ENCODE data around the gene ZNF385A.
"Not testable (repeated sequence)": the region's sequence is repeated elsewhere in the genome, so short reads cannot be mapped to it uniquely, and the experiment has no call there.

ZNF385A gene

DNA sequence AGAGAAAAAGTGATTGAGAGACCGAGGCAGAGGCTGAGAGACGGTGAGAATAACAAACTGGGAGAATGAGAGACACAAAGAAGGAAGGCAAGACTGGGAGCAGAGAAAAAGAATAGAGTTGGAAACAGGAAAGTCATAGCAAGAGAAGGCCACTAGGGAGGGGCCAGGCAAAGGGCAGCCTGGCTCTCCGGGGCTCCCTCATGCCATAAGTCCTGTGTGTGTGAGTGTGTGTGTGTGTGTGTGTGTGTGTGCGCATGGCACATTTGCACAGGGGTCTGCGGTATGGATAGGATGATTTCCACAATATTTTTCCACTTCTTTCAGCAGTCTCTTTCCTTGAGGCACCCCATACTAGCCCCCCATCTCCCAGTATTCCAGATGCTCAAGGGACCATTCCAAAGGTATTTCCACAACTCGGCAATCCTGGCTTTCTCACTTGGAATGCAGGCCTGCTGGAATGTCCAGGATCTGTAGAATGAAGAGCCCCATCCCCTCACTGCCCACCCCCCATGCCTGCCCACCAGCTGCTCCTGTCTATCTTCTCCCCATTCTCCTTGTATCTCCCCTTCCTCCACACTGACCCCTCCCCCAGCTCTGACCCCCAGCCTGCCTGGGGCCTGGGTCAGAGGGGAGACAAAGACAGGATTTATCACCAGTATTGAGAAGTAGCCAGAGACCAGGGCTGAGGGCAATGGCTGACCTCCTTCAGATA is 29.3 kb downstream of the ZNF385A start:
- DNase-seq (ENCODE audit: low spot score) = peak; percentile 60

DNA sequence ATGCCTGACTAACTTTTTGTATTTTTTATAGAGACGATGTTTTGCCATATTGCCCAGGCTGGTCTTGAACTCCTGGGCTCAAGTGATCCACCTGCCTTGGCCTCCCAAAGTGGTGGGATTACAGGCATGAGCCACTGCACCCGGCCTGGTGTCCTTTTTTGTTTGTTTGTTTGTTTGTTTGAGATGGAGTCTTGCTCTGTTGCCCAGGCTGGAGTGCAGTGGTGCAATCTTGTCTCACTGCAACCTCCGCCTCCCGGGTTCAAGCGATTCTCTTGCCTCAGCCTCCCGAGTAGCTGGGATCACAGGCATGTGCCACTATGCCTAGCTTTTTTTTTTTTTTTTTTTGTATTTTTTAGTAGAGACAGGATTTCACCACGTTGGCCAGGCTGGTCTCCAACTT is 30.3 kb downstream of the ZNF385A start:
- DNase-seq (ENCODE audit: low spot score) = not testable (repeated sequence)

DNA sequence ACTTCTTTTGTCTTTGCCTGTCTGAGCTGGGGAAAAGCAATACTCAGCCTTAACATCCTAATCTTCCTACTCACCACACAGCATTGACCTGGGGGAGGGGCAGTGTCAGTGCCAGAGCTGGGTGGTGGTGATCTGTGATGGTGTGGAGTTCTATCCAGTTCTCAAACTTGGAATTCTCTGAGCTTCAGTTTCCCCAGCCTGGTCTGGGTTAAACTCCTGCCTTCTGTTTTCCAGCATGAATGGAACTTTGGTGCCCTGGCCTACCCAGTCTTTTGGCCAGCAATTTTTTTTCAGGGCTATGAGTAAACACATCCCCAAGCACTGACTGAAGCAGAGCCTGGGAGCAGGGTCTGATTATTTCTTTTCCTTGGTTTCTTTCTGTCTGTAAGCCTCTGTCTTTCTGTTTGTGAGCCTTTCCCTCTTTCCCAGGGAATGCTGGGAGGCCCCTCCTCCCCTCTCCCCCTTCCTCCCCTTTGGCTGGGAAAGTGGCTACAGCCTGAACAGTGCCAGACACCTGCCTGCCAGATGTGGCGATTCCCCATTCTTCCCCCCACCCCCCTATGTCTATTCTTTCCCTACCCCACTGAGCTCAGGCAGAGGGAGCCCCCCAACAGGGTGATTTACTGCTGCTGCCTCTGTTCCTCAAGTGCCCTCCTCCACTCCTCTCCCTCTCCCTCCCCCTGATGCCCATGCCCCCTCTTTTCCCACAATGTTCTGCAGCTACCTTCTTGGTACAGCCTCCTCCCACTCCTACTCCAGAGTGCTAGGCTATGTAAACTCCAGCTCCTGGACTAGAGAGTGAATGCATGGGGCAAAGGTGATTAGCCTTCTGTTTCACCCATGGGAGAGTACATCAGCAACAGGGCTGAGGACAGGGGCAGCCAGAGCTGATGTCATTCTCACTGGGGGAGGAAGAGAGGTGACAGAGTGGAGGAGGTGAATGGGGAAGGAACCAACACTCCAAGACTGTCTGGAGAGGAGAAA is 31.4 kb downstream of the ZNF385A start:
- peak; percentile 63 for DNase-seq (ENCODE audit: low spot score)

DNA sequence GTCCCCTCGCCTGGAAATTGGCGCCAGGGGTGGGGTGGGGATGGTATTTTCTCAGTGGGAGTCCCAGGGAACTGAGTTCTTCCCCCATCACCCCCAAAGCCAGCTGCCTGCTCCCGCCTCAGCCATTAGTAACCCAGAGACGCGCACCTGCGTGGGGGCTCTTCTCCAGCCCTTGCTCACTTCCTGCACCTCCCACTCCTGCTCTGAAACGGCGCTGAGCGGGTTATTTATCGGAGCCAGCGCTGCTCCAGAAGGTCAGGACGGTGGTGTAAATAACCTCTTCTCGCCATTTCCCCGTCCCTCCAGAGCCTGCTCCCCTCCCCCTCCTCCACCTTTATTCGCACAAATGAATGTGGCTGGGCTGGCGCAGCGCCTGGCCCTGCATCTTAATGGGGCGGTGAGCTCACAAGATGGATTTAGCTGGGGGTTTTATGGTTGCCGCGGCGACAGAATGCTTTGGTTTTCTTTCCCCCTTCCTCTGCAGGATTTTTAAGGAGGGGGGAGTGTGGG is 32.5 kb downstream of the ZNF385A start:
- DNase-seq (ENCODE audit: low spot score) = peak; percentile 90

DNA sequence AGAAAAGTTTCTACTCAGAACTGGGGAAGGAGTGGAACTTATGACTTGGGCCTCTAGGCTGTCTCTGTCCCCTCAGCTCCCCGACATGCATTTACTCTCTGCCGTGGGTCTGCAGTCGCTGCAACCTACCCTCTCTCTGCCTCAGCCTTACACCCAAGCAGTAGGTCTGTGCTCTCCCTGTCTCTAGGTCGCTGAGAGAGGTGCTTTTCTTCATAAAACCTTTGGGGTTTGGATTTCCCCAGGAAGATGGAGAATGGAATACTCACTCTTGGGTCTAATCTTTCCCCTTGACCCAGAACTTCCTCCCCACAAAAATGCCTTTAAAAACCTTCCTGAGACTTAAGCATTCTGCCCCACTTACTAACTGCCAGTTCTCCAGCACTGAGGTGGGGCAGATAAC is 33.2 kb downstream of the ZNF385A start:
- peak; percentile 42 for DNase-seq (ENCODE audit: low spot score)

DNA sequence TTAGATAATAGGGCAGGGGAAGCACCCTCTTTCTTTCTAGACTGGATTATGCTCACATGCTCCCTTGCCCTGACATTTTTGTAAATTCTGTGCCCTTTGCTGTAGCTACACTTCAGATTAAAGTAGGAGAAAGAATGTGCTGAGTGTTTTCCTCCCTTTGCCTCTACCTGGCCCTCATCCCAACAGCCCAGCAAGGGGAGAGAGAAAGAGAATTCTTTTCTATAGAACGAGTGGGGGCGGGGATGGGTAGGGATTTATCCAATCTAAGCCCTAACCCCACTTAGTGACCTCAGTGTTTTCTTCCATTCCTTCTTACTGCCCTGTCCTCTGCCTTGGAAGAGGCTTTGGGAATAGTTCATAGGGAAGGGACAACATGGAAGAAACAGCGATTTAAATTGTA is 33.8 kb downstream of the ZNF385A start:
- DNase-seq (ENCODE audit: low spot score) = peak; percentile 25

DNA sequence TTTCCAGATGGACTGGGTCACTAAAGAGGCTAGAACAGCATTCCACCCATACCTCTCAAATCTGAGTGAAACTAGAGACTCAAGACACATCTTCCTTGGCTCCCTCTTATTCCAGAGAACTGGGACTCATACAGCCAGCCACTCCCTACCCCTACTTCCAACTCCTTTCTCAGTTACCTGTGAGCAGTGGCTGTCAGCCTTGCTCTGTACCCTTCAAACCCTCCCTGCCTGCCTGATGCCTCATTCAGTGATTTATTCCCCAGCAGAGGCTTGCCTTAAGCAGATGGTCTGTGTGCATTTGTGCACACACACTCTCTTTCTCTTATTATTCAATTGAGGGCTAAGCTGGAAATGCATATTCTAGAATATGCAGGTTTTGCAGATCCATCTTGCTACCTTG is 34.9 kb downstream of the ZNF385A start:
- no peak for DNase-seq (ENCODE audit: low spot score)

DNA sequence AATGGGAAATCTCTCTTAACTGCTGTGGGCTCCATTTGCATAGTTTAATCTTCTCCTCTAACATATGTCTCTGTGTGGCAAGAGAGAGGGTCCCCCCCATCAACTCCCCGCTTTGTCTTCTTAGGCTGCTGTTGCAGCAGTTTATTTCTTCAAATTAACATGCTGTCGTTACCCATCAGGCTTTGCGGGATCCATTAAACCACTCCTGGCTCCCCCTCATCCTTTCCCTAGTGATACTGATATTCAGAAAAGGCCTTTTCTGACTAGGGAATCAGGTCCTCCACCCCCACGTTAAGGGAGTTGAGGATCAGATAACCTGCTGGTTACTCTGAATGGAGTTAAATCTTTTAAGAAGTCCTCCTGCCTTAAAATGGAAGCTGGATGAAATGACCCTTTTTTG is 35.5 kb downstream of the ZNF385A start:
- no peak for DNase-seq (ENCODE audit: low spot score)

DNA sequence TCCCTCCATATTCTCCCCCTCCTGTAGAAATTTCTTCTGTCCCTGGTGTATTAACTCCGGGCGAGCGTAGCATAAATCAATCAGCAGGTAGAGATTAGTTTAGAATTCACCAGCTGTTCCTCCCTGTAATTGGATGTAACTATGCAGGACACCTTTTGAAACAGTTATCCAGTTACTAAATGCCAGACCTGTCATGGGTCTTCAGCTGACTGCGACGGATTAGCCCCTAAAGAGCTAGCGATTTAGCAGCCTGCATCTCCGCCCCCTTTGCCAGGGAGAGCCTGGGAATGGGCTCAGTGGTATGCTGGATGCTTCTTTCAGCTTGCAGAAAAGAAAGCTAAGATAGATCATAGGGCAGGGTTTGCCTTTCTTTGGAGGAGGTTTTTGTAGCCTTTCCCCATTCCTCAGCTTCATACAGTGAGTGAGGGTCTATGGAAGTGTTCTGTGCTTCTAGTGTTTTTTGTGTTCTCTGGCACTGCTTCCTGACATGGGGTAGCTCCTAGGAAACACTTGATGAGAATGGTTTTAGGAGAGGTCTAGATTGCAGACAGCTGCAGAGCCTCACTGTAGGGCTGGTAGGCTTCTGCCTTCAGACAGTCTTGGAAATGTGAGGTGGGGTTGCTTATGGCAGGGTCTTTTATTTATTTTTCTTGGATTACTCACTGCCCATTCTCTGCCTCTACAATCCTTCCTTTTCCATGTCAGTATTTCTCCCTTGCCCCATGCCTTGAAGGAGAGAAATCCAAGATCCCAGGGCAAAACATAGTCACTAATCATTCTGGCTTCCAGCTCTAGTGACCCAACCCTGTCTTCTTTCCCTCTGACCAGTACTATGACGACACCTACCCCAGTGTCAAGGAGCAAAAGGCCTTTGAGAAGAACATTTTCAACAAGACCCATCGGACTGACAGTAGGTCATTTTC is 42.9 kb downstream of the ZNF385A start:
- DNase-seq (ENCODE audit: low spot score) = peak; percentile 56

DNA sequence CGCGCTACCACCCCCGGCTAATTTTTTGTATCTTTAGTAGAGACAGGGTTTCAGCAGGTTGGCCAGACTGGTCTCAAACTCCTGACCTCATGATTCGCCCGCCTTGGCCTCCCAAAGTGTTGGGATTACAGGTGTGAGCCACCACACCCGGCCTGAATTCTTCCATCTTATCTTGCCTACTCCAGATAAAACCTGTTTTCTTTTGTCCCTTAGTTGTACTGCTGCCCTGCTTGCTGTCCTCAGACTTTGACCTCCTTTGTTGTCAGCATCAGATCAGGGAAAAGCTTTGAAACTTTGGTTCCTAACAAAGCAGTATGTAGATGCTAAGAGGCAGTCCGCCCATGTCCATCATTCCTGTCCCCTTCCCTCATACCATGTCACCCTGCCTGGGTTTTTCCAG is 43.7 kb downstream of the ZNF385A start:
- no peak for DNase-seq (ENCODE audit: low spot score)

DNA sequence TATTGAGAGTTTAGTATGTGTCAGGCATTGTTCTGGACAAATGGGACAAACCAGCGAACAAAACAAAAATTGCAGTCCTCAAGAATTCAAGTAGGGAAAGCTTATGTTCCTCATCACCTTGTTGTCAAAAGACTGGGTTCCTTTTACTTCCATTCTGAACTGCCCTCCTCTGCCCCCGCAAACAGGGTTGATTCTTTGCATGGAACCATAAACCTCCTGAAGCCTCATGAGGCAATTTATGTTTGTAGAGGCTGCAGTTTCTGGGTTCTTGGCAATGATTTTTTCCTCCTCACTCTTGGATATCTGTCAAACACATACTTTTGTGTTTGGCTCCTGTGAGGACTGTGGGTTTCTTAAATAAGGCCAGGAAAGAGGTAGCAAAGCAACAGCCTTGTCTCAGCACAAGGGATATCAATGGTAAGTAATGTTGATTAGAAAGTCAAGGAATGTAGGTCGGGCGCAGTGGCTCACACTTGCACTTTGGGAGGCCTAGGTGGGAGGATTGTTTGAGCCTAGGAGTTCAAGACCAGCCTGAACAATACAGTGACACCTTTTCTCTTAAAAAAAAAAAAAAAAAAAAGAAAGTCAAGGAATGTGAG is 45.7 kb downstream of the ZNF385A start:
- DNase-seq (ENCODE audit: low spot score) = no peak

DNA sequence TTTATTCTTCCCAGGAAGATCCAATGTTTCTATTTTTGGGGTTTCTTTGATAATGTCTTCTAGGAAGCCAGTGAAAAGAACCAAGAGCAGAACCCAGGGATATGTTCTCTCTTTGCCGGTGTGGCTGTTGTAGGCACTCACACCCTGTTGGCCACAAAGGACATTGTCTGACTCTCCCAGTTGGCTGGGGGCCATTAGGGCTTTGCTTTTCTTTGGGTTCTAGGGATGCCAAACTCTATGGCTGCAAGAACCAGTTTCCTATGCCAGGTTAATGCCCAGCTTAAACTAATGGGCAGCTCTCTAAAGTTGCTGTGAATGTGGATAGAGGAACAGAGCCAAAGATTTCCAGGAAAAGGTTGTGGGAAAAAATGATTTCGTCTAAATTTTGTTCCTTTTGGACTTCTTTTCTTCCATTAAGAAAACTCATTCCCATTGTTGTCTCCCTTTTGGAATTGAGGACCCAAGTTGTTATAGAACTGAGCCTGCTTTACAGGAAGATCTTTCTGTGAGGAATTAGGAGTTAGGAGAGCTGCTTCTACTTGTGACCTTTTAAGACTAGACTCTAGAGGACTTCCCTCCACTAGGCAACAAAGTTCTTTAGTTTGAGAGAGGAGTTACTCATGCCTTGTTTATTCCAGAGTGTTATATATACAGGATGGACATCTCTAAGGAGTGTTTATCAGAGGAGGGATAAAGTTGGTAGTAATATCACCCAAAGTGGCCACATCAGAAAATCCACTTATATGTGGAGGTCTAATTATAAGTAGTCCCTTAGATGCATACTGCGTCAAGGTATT is 46.5 kb downstream of the ZNF385A start:
- DNase-seq (ENCODE audit: low spot score) = no peak

DNA sequence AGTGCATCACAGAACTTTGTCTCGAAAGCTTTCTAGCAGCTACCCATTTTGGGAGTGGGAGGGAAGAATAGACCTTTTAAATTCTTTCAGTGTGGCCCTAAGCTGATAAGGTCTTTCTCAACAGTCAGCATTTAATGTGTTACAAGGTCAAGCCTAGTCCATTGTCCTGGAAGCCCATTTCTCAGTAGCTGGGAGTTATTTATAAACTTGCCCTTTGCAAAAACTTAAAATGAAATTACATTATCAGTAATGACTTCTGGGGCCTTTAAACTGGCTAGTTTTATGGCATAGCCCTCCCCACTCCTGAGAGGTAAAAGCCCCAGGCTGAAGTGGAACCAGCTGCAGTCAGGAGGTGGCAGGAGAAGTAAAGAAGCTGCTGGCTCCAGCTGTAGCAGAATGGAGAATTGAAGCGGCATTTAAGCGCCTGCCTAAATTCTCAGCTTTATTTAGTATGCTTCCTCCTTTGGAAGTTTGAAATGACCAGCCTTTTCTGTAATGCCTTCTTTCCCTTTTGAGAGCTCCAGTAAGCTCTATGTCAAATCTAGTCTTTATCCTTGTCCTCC is 47.2 kb downstream of the ZNF385A start:
- peak; percentile 55 for DNase-seq (ENCODE audit: low spot score)

DNA sequence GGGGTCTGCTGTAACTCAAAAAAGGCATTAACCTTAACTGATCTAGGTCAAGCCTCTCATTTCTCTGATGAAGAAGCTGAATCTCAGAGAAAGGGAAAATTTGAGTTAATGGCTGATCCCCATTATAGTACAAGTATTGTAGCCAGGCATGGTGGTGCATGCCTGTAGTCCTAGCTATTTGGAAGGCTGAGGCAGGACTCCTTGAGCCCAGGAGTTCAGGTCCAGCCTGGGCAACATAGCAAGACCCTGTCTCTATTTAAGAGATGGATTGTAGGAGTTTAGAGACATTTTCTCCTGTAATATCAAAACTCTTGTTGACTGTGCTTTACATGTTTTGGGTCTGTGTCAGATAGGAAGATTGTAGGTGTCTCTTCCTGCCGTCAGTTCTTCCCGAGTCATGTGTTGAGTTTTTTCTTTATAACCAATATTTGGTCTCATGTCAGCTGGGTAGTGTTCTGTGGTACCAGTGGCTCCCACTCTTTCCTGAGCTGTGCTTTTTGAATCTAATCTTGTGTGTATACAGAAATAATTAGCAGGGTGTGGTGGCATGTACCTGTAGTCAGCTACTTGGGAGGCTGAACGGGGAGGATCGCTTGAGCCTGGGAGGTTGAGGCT is 51.0 kb downstream of the ZNF385A start:
- DNase-seq (ENCODE audit: low spot score) = no peak

DNA sequence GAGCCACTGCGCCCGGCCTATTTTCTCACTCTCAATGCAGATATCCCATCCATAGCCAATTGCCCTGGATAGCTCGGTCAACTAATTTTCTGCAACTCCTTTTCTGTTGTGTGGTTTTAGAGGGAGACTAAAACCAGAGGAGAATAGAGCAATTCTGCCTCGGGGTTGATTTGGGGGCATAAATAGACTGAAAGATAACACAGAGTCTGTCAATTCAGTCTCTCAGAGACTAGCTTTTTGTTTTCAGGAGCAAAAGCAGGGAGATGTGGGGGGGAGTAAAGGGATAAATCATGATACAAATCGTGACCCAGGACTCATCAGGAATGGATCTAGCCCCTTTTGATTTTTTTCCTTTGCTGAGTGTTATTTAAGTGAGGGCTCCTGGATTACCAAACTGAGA is 53.1 kb downstream of the ZNF385A start:
- DNase-seq (ENCODE audit: low spot score) = no peak

DNA sequence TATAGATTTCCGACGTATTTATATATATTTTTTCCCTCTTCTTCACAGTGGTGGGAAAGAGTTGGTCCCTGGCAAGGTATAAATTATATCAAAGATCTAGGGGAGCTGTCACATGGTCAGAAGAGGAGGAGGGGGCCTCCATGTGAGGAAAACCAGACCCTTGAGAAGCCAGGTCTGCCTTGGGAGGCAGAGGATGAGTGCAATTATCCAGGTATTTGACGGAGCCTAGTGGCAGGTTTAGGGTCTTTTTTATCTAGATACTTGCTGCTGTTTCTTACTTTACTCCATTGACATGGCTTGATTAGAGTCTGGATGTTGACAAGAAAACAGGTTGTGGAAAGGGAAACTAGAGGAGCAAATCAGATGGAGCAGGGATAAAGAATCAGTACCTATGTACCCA is 54.1 kb downstream of the ZNF385A start:
- peak; percentile 49 for DNase-seq (ENCODE audit: low spot score)

DNA sequence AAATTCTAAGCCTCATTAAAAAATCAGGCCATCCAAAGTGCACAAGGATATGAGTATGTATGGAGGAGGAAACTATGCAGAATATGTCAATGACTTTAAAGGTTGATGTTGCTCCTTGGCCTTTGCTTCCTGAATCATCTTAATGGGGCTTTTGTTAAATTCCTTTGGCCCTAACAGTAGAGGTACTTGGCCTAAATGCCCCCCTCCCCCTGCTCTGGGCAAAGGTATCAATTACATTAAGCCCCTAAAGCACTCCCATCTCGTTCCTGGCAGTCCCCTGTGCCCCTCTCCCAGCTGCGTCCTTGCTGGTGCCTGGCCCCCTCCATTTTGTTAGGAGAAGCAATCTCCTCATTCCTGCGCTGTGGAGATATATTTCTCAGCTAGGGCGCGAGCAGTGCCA is 54.8 kb downstream of the ZNF385A start:
- peak; percentile 87 for DNase-seq (ENCODE audit: low spot score)

DNA sequence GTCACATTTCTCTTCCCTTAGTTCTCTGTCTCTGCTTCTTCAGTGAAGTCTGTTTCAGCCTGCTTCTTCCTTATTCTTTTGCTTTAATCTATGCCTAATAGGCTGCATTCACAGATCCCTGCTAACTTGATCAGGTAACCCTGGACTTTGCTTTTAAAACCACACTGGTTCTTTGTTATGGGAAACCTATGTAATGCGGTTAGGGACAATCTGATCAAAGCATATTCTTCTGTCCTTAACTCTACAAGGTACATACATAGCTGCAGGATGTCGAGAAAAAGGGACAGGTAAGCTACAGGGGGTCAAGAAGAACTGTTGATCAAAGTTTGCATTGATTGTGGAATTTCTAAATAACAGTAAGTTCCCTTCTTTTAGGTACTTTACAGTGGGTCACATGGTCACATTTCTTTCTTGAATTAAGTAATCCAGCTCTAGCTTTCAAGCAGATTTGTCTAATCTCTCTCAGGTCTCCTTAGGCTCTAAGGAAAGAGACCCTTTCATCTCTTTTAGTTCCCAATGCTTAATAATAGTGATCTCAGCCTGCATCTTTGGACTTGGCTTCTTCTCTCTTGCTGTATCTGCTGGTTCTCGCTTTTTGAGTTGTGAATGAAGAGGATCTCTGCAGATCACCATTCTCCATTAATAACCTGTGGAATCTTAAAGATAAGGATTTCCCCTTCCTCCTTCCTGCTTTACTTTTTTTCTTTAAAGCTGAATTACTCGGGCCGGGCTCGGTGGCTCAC is 55.8 kb downstream of the ZNF385A start:
- peak; percentile 55 for DNase-seq (ENCODE audit: low spot score)
